Anterior cingulate cortex (tissue), 58 donors: ENCODE results near the gene LNPEP.
"Not testable (repeated sequence)": the region's sequence is repeated elsewhere in the genome, so short reads cannot be mapped to it uniquely, and the experiment has no call there.

Source experiments
- DNase-seq, 58 donors: peaks; one replicate each; lab custom pipeline; 2025; lab: John Stamatoyannopoulos, UW

LNPEP gene

DNA sequence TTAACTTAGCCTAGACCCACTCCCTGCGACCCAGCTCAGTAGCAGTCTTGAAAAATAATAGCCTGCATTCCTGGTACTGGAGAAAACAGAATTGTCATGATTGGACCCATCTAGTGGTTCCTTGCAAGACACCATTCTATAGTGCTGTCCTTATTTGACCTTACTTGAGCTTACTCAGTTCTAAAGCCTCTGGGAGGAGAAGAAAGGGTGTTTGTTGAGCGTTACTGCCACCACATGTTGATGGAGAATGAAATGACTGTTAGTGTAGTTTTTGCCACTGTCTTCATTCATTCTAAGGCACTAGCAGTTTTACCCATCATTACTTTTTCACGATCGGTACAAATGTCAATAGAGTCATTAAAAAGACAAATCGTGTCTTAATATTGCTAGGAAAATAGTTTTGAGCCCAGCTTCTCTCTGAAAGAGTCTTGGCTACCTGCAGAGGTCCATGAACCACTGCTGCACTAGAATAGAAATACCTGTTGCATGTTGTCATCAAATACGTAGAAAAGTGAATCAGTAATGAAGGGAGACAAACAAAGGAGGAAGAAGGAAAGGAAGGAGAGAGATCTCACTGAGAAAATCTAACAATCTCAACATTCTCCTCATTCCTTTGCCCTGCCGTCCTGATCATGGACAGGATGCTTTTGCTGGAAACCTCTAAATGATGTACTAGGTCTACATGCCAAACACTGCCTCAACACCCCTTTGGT lies 110.5 kb downstream of the LNPEP start:
- DNase-seq = no peak

GRCh38 chr5:97047076-97047475 lies 111.2 kb downstream of the LNPEP start:
- no peak for DNase-seq

GRCh38 chr5:97049175-97049574 lies 113.3 kb downstream of the LNPEP start:
- no peak for DNase-seq

- no peak for DNase-seq
Measured at GRCh38 chr5:97056263-97056662, 120.4 kb downstream of the LNPEP start.

GRCh38 chr5:97062046-97062445 lies 126.2 kb downstream of the LNPEP start:
- no peak for DNase-seq

DNA sequence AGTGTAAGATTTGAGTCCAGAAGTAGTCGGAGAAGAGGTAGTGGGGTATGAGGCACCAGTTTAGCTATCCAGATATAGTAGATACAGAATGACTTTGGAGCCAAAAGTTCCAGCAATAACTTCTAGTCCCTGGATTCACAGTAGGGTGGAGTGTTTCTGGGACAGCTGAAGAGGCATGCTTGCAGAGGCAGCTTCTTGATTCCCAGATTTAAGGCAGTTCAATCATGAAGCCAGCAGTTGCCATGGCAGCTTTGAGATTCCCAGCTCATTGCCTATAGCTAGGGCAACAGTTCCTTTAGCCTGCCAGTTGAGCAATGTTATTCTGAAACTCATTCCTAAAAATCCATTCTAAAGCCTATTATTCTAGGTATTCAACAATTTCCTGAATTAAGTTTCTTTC lies 127.4 kb downstream of the LNPEP start:
- no peak for DNase-seq

DNA sequence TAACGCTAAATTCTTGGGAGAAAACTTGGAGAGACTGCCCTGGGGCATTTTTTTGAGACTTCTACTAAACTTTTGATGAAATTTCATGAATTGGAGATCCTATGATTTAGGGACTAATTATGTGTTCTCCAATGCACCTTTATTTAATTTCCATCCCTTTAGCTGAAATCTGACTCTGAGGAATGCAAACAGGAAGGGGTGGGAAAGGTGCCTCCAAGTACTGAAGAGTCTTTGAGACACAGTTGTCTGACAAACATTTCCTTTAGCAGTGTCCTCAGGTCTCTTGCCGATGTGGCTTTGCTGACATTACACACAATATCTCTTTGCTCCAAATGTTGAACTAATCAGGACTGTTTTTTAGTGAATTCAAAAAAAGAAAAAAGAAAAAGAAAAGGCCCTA lies 129.6 kb downstream of the LNPEP start:
- DNase-seq = no peak

GRCh38 chr5:97067296-97067850 lies 131.5 kb downstream of the LNPEP start:
- DNase-seq = no peak

DNA sequence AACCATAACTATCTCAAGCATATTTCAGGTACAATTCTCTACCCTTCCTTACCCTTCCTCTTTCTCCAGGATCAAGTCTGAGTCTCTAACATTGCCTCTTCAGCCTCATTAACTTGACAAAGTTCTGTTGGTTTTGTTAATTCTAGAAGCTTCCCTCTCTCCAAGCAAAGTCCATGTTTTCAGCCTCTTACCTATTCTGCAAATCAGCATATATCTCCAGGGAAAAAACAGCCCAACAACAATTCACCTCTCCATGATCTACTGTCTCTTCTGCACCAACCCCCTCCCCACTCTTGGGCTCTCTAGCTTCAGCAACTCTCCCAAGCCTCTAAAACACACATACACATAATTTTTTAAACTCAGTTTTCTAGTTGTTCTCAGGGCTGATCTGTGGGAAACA lies 134.4 kb downstream of the LNPEP start:
- DNase-seq = no peak

DNA sequence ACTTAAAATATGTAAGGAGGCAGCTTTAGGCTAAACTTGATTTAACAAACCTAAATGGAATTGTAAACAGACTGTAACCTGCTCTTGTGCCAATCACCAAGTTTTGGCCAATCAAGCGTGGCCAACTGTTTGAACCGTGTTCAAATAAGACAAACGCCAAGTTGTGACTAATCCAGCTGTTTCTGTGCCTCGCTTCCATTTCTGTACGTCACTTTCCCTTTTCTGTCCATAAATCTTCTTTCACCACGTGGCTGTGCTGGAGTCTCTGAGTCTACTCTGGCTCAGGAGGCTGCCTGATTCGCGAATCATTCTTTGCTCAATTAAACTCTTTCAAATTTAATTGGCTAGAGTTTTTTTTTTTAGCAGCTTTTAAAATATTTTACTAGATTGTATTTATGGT lies 135.2 kb downstream of the LNPEP start:
- peak in 14 of 58 donors; percentile 6 to 52 (median 26) for DNase-seq

DNA sequence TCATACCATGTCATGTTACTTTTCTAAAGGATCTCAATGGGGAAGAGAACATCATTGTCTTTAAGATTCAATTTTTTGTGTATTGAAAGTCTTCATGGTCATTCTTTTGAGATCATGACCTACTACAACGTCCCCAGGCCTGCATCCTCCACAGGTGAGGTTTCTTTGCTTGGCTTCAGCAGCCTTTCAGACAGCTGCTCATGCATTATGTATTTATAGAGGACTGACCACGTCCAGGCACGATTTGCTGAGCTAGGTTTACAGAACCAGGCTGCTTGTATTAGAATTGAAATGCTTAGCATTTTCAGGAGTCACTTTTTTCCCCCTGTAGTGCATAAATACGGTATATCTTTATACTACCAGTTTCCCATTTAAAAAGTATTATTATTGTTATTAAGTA lies 136.1 kb downstream of the LNPEP start:
- DNase-seq = no peak

GRCh38 chr5:97072696-97073095 lies 136.8 kb downstream of the LNPEP start:
- DNase-seq = no peak

GRCh38 chr5:97073420-97073819 lies 137.5 kb downstream of the LNPEP start:
- no peak for DNase-seq

DNA sequence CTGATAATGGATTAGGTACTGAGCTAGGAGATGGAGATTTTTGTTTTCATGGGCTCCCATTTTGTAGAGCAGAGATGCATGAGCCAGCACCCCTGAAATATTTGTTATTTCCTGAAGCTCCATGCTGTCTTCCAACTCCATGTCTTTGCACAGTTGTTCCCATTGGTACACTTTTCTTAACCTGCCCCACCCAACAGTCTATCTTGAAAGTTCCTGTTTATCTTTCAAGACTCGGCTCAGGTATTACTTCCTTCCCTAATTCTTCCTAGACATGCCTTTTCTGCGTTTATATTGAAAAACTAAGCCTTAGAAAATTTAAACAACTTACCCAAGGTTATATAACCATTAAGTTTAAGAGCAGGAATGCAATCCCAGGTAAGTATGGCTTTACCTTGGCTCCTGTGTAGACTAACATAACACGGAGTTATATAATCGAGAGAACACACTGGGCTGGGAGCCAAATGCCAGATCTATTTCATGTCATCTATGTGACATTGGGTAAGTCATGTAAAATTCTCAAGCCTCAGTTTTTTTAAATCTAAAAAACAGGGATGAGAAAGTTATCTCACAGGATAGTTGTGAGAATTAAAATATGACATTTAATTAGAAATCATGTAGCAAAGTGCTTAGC lies 139.1 kb downstream of the LNPEP start:
- no peak for DNase-seq

- no peak for DNase-seq
Measured at GRCh38 chr5:97075649-97076048, 139.8 kb downstream of the LNPEP start.

DNA sequence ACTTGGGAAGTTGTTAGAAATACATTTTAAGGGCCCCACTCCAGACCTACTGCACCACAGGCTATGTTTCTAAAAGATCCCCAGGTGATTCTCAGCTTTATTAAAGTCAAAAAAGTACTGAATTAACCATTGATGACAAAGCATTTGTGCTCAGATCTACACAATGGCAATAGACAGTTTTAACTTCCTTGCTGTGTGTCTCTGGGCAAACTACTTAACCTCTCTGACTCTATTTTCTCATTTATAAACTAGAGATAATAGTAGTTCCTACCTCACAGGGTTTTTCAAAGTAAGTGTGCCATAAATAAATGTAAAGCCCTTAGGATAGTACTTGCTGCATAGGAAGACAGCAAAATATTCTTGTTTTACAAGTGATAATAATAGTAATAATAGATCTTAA lies 140.2 kb downstream of the LNPEP start:
- no peak for DNase-seq

GRCh38 chr5:97077246-97077645 lies 141.4 kb downstream of the LNPEP start:
- DNase-seq = no peak

DNA sequence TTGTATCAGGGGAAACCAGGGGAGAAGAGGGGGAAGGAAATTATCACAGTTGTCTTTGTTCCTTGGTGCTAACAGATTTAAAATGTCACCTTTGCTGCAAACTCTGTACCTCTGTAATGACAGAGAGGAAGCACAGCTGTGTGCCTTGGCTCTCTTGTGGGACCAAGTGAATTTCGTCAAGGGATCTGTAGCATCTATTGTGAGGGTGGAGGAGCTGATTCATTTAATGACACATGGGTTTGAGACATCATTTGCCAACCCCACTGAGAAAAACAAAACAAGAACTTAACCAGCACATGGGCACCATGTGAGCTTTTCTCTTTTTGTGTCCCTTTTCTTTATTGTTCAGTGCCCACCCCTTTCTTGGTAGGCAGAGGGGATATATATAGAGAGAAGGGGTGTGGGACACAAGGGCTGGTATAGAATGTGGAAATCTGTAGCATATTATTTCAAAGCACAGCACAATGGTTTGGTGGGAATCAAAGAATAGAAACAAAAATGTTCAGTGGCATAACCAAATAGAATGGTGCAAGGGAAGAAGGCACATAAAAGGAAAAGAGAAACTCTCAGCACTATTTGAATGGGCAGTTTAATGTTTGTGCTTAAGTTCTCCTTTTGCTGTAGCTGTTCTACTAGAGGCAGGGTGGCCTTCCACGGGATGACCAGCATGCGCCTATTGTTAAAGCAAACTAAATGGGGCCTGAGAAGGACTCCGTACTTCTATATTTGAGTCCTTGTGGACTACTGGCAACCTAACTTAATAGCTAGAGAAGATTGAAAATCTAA lies 143.3 kb downstream of the LNPEP start:
- no peak for DNase-seq

GRCh38 chr5:97084782-97085458 lies 149.0 kb downstream of the LNPEP start:
- DNase-seq = not testable (repeated sequence)

DNA sequence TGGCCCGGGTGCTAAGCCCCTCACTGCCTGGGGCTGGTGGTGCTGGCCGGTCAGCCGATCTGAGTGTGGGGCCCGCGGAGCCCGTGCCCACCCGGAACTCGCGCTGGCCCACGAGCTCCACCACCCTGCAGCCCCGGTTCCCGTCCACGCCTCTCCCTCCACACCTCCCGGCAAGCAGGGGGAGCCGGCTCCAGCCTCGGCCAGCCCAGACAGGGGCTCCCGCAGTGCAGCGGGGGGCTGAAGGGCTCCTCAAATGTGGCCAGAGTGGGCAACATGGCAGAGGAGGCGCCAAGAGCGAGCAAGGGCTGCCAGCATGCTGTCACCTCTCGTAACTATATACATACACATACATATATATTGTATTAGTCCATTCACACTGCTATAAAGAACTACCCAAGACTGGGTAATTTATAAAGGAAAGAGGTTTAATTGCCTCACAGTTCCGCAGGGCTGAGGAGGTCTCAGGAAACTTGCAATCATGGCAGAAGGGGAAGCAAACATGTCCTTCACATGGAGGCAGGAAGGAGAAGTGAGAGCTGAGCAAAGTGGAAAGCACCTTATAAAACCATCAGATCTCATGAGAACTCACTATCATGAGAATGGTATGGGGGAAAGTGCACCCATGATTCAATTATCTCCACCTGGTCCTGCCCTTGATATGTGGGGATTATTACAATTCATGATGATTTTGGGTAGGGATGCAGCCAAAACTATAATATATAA lies 149.7 kb downstream of the LNPEP start:
- no peak for DNase-seq
